GM23338 (cell line): Measurements from ENCODE around the gene RAB12. TPM values are rescaled to one million over a fixed set of nuclear protein-coding genes. Genes with fewer than 3 reads are reported as not detected.

Source experiments
- ATAC-seq: fragments of 200-7000 bp; cut with Tn5 transposase; 3 replicates; pipeline ENCODE4 v1.9.1; 2020
- DNase-seq: peaks from one replicate; pipeline ENCODE4 v3.0.0-alpha.2; 2015; ENCODE audit warnings: low spot score
- H2AFZ ChIP-seq: fragments of 200-600 bp; sonication (generic); 2 replicates; pipeline ENCODE4 v1.8.0; 2016; ENCODE audit warnings: antibody characterized with exemption, mild to moderate bottlenecking, moderate library complexity
- H3F3A ChIP-seq: fragments of 200-600 bp; sonication (generic); replicated peaks from 2 replicates; pipeline ENCODE4 v1.8.0; 2017; ENCODE audit warnings: antibody characterized with exemption, mixed run types, low read depth
- H3K27ac ChIP-seq: fragments of 200-600 bp; sonication (generic); 2 replicates; pipeline ENCODE4 v1.6.1; 2016; ENCODE audit warnings: low read depth
- H3K27me3 ChIP-seq: fragments of 200-600 bp; sonication (generic); 2 replicates; pipeline ENCODE4 v1.8.0; 2016; ENCODE audit warnings: mild to moderate bottlenecking, mixed run types, moderate library complexity; ENCODE audit not compliant: insufficient read depth
- H3K36me3 ChIP-seq: fragments of 200-600 bp; sonication (generic); 2 replicates; pipeline ENCODE4 v1.8.0; 2016; ENCODE audit warnings: mild to moderate bottlenecking; ENCODE audit not compliant: insufficient read depth
- H3K4me1 ChIP-seq: fragments of 200-600 bp; sonication (generic); 2 replicates; pipeline ENCODE4 v1.8.0; 2016; ENCODE audit warnings: mild to moderate bottlenecking, moderate library complexity; ENCODE audit not compliant: insufficient read depth
- H3K4me2 ChIP-seq: fragments of 200-600 bp; sonication (generic); 2 replicates; pipeline ENCODE4 v1.7.1; 2017; ENCODE audit warnings: mixed run types
- H3K4me3 ChIP-seq: fragments of 200-600 bp; sonication (generic); 2 replicates; pipeline ENCODE4 v1.6.1; 2016; ENCODE audit warnings: mixed run types
- H3K79me2 ChIP-seq: fragments of 200-600 bp; sonication (generic); replicated peaks from 2 replicates; pipeline ENCODE4 v1.8.0; 2017; ENCODE audit warnings: mild to moderate bottlenecking; ENCODE audit not compliant: insufficient read depth
- H3K9me2 ChIP-seq: fragments of 200-600 bp; sonication (generic); 2 replicates; pipeline ENCODE4 v1.8.0; 2017; ENCODE audit not compliant: insufficient read depth
- H4K20me1 ChIP-seq: fragments of 200-600 bp; sonication (generic); replicated peaks from 2 replicates; pipeline ENCODE4 v1.8.0; 2017; ENCODE audit warnings: mild to moderate bottlenecking; ENCODE audit not compliant: insufficient read depth
- H3K27ac Mint-ChIP-seq: 2 replicates; pipeline ENCODE4 v1.8.0; 2020; ENCODE audit warnings: inconsistent platforms, mild to moderate bottlenecking, moderate library complexity, mixed read lengths
- H3K27me3 Mint-ChIP-seq: 3 replicates; pipeline ENCODE4 v1.8.0; 2022; ENCODE audit warnings: low read depth, mild to moderate bottlenecking, moderate library complexity, mixed read lengths, inconsistent platforms; ENCODE audit not compliant: insufficient read depth, poor library complexity
- H3K36me3 Mint-ChIP-seq: 3 replicates; pipeline ENCODE4 v1.8.0; 2021; ENCODE audit warnings: low read depth, mild to moderate bottlenecking, inconsistent platforms, moderate library complexity, mixed read lengths
- H3K4me1 Mint-ChIP-seq: 3 replicates; pipeline ENCODE4 v1.8.0; 2020; ENCODE audit warnings: mild to moderate bottlenecking, inconsistent platforms, mixed read lengths
- H3K4me3 Mint-ChIP-seq: 3 replicates; pipeline ENCODE4 v1.8.0; 2021; ENCODE audit warnings: moderate library complexity, mild to moderate bottlenecking, inconsistent platforms, mixed read lengths
- H3K9me3 Mint-ChIP-seq: 3 replicates; pipeline ENCODE4 v1.8.0; 2020; ENCODE audit warnings: moderate library complexity, mild to moderate bottlenecking, inconsistent platforms, mixed read lengths
- CREB1 ChIP-seq: fragments of 250-450 bp; sonication (Bioruptor Pico); IDR thresholded peaks from 2 replicates; pipeline ENCODE4 v1.5.0; 2020; ENCODE audit warnings: low read depth, mild to moderate bottlenecking, moderate library complexity
- CTCF ChIP-seq, 2 experiments: fragments of 200-600 bp in 1 of 2; sonication (generic) in 1 of 2; conservative IDR thresholded peaks; 2 replicates each; pipeline versions ENCODE4 v1.5.1 to v1.6.1; 2016 to 2017; ENCODE audit warnings: antibody characterized with exemption in 2 of 2, low read depth in 2 of 2, mild to moderate bottlenecking in 2 of 2, moderate library complexity in 1 of 2
- ETS1 ChIP-seq: IDR thresholded peaks from 2 replicates; pipeline ENCODE4 v1.6.1; 2016; ENCODE audit warnings: antibody characterized with exemption
- EZH2 ChIP-seq: fragments of 200-600 bp; sonication (generic); IDR thresholded peaks from one replicate; pipeline ENCODE4 v1.8.0; 2017; ENCODE audit warnings: antibody characterized with exemption, mild to moderate bottlenecking, low read depth; ENCODE audit not compliant: unreplicated experiment
- EZH2phosphoT487 ChIP-seq: fragments of 200-600 bp; sonication (generic); IDR thresholded peaks from one replicate; pipeline ENCODE4 v1.8.1; 2018; ENCODE audit warnings: antibody characterized with exemption; ENCODE audit not compliant: unreplicated experiment
- JUNB ChIP-seq: IDR thresholded peaks from one replicate; pipeline ENCODE4 v1.6.1; 2016; ENCODE audit warnings: antibody characterized with exemption; ENCODE audit not compliant: unreplicated experiment
- NANOG ChIP-seq: IDR thresholded peaks from 2 replicates; pipeline ENCODE4 v1.6.1; 2016; ENCODE audit warnings: antibody characterized with exemption, borderline replicate concordance
- POLR2AphosphoS5 ChIP-seq: IDR thresholded peaks from 2 replicates; pipeline ENCODE4 v1.6.1; 2016; ENCODE audit warnings: antibody characterized with exemption, low read depth
- REST ChIP-seq: IDR thresholded peaks from one replicate; pipeline ENCODE4 v1.6.1; 2018; ENCODE audit warnings: antibody characterized with exemption; ENCODE audit not compliant: unreplicated experiment
- STAT1 ChIP-seq: IDR thresholded peaks from one replicate; pipeline ENCODE4 v1.6.1; 2016; ENCODE audit warnings: antibody characterized with exemption; ENCODE audit not compliant: unreplicated experiment
- ZNF114 ChIP-seq: fragments of 250-450 bp; sonication (Bioruptor Pico); IDR thresholded peaks from 2 replicates; pipeline ENCODE4 v1.5.0; 2020; ENCODE audit warnings: mild to moderate bottlenecking, moderate library complexity
- ZNF331 ChIP-seq: fragments of 250-450 bp; sonication (Bioruptor Pico); IDR thresholded peaks from 2 replicates; pipeline ENCODE4 v1.5.0; 2020; ENCODE audit warnings: low read depth, mild to moderate bottlenecking, moderate library complexity
- ZNF462 ChIP-seq: fragments of 250-450 bp; sonication (Bioruptor Pico); IDR thresholded peaks from 2 replicates; pipeline ENCODE4 v1.5.0; 2020; ENCODE audit warnings: mild to moderate bottlenecking, moderate library complexity
- polyA plus RNA-seq: library from polyadenylated mRNA; unstranded; fragments of >200 nt; fragmentation: Nextera tagmentation; extraction: Ambion mirVana; gene quantifications from 2 replicates; pipeline ENCODE4 v1.2.1, GENCODE V29; 2016
- total RNA-seq: library from RNA; depleted of rRNA; stranded (reverse); fragments of >200 nt; shearing (Covaris generic); gene quantifications from 2 replicates; pipeline ENCODE4 v1.2.3, GENCODE V29; 2014

Gene RAB12
- total and polyA plus RNA-seq, 2 experiments from 2014 or later, result 16.7 to 80.4 TPM

- no peak overlapping the region for H3K4me3 ChIP-seq
- H3K27ac ChIP-seq, result no peak overlapping the region
- H4K20me1 ChIP-seq, result no peaks in the 10 kb centered on the region
- H3K9me3 Mint-ChIP-seq, result no peaks in the 10 kb centered on the region
- no peak overlapping the region for H3K4me2 ChIP-seq
- no peaks in the 10 kb centered on the region for H3K9me2 ChIP-seq
- no peaks in the 10 kb centered on the region for H3K27me3 ChIP-seq
- peak; percentile 47 for ATAC-seq
- H3K36me3 ChIP-seq, result no peaks in the 10 kb centered on the region
- DNase-seq, result no peak
- H3K4me1 ChIP-seq, result peaks cover 24% of the 10 kb centered on the region
- H3K4me3 Mint-ChIP-seq, result no peak overlapping the region
- H3K79me2 ChIP-seq, result no peaks in the 10 kb centered on the region
- H3F3A ChIP-seq, result no peaks in the 10 kb centered on the region
- peak overlapping the region; percentile 97 for H2AFZ ChIP-seq
- H3K27ac Mint-ChIP-seq, result no peak overlapping the region; the same call in 1 of the 2 replicates
- H3K27me3 Mint-ChIP-seq, result peaks cover 12% of the 10 kb centered on the region
- peaks cover 27% of the 10 kb centered on the region for H3K4me1 Mint-ChIP-seq
- H3K36me3 Mint-ChIP-seq, result no peaks in the 10 kb centered on the region
- TF ChIP-seq JUNB, result no peak
- TF ChIP-seq POLR2AphosphoS5, result no peak
- TF ChIP-seq EZH2, result no peak
- no peak for TF ChIP-seq NANOG
- no peak for TF ChIP-seq CTCF (conservative IDR thresholded peaks at IDR 0.05; ENCODE audit: low read depth in 2 of 2)
- no peak for TF ChIP-seq ZNF114 (CRISPR knock-in tag)
- no peak for TF ChIP-seq EZH2phosphoT487
- no peak for TF ChIP-seq CREB1 (CRISPR knock-in tag)
- TF ChIP-seq ZNF331 (CRISPR knock-in tag), result no peak
- no peak for TF ChIP-seq ETS1
- TF ChIP-seq ZNF462 (CRISPR knock-in tag), result no peak
- TF ChIP-seq REST, result no peak
- no peak for TF ChIP-seq STAT1
These were observed 76.1 kb downstream of the RAB12 start for GRCh38 chr18:8685141-8685913.
